SK-N-SH (cell line): ENCODE measurements around the gene ST7L. TPM values are rescaled to one million over a fixed set of nuclear protein-coding genes. Genes with fewer than 3 reads are reported as not detected.

Experiments
- CTCF ChIA-PET: fragments of 300-600, 350-600 bp; formaldehyde crosslinking; extraction: SDS; loops from one replicate; lab custom pipeline; 2021; lab: Yijun Ruan, JAX
- POLR2A ChIA-PET: fragments of 350-600 bp; sonication (Branson Sonifier 250); formaldehyde crosslinking; extraction: SDS; loops from one replicate; lab custom pipeline; 2020; ENCODE audit warnings: antibody characterized with exemption, inconsistent platforms; lab: Yijun Ruan, JAX
- DNase-seq: peaks from one replicate; pipeline ENCODE4 v3.0.0; 2012
- H2AFZ ChIP-seq: fragments of 200-600 bp; sonication (generic); 2 replicates; pipeline ENCODE4 v1.8.1; 2016; ENCODE audit warnings: antibody characterized with exemption, mild to moderate bottlenecking, low read depth
- H3F3A ChIP-seq: fragments of 200-600 bp; sonication (generic); replicated peaks from 2 replicates; pipeline ENCODE3; 2016; ENCODE audit warnings: antibody characterized with exemption, mild to moderate bottlenecking; ENCODE audit not compliant: insufficient read depth
- H3K27ac ChIP-seq, 2 experiments: fragments of 200-500 bp in 1 of 2; fragments of 200-600 bp in 1 of 2; sonication (Bioruptor generic) in 1 of 2; sonication (generic), shearing (Covaris generic) in 1 of 2; 2 replicates each; pipeline versions ENCODE4 v1.5.1 to v1.6.1; 2014 to 2016; ENCODE audit warnings: low read depth in 2 of 2, inconsistent platforms in 1 of 2, low read length in 1 of 2, mild to moderate bottlenecking in 1 of 2, mixed read lengths in 1 of 2
- H3K27me3 ChIP-seq: fragments of 200-600 bp; sonication (generic), shearing (Covaris generic); 2 replicates; pipeline ENCODE4 v1.6.1; 2016; ENCODE audit warnings: mixed run types; ENCODE audit not compliant: insufficient read depth
- H3K36me3 ChIP-seq, 2 experiments: fragments of 200-500 bp in 1 of 2; fragments of 200-600 bp in 1 of 2; sonication (Bioruptor generic) in 1 of 2; sonication (generic) in 1 of 2; replicated peaks in 1 of 2; 2 replicates each; pipeline versions ENCODE3 to v1.5.1; 2014 to 2016; ENCODE audit warnings: low read length in 1 of 2, mild to moderate bottlenecking in 1 of 2; ENCODE audit not compliant: insufficient read depth in 2 of 2, control insufficient read depth in 1 of 2
- H3K4me1 ChIP-seq, 2 experiments: fragments of 200-500 bp in 1 of 2; fragments of 200-600 bp in 1 of 2; sonication (Bioruptor generic) in 1 of 2; sonication (generic), shearing (Covaris generic) in 1 of 2; 2 replicates each; pipeline versions ENCODE4 v1.5.1 to v1.6.1; 2014 to 2016; ENCODE audit warnings: low read depth in 1 of 2, low read length in 1 of 2, mixed run types in 1 of 2; ENCODE audit not compliant: insufficient read depth in 2 of 2, control insufficient read depth in 1 of 2
- H3K4me2 ChIP-seq: fragments of 200-600 bp; sonication (generic), shearing (Covaris generic); 2 replicates; pipeline ENCODE4 v1.6.1; 2017; ENCODE audit warnings: mixed run types
- H3K4me3 ChIP-seq, 2 experiments: fragments of 200-500 bp in 1 of 2; fragments of 200-600 bp in 1 of 2; sonication (Bioruptor generic) in 1 of 2; sonication (generic), shearing (Covaris generic) in 1 of 2; 2 replicates each; pipeline versions ENCODE4 v1.5.1 to v1.8.1; 2014 to 2016; ENCODE audit warnings: low read depth in 2 of 2, inconsistent platforms in 1 of 2, low read length in 1 of 2, mild to moderate bottlenecking in 1 of 2, mixed read lengths in 1 of 2, moderate library complexity in 1 of 2
- H3K79me2 ChIP-seq: fragments of 200-600 bp; sonication (generic); 2 replicates; pipeline ENCODE4 v1.8.1; 2017; ENCODE audit warnings: mild to moderate bottlenecking; ENCODE audit not compliant: insufficient read depth
- H3K9ac ChIP-seq: fragments of 200-600 bp; sonication (generic); 2 replicates; pipeline ENCODE4 v1.6.1; 2017; ENCODE audit warnings: mixed run types
- H3K9me2 ChIP-seq: fragments of 200-600 bp; sonication (generic); 2 replicates; pipeline ENCODE4 v1.6.1; 2017; ENCODE audit warnings: mixed run types
- H3K9me3 ChIP-seq: fragments of 200-600 bp; sonication (generic); 2 replicates; pipeline ENCODE4 v1.6.1; 2017; ENCODE audit warnings: mixed run types, mild to moderate bottlenecking, moderate library complexity
- H4K20me1 ChIP-seq: fragments of 200-600 bp; sonication (generic); 2 replicates; pipeline ENCODE4 v1.6.1; 2017; ENCODE audit warnings: mild to moderate bottlenecking, mixed run types; ENCODE audit not compliant: insufficient read depth
- ELF1 ChIP-seq: IDR thresholded peaks from 2 replicates; pipeline ENCODE4 v1.4.0; 2012
- GABPA ChIP-seq: IDR thresholded peaks from 2 replicates; pipeline ENCODE4 v1.4.0; 2012; ENCODE audit warnings: low read depth, mild to moderate bottlenecking
- MXI1 ChIP-seq: IDR thresholded peaks from 2 replicates; pipeline ENCODE4 v1.6.1; 2012; ENCODE audit warnings: mild to moderate bottlenecking, low read depth, low read length, improper control_type of control experiment
- POLR2AphosphoS5 ChIP-seq: IDR thresholded peaks from 2 replicates; pipeline ENCODE4 v1.6.1; 2012; ENCODE audit warnings: low read depth, low read length
- RFX5 ChIP-seq: IDR thresholded peaks from 2 replicates; pipeline ENCODE4 v1.6.1; 2012; ENCODE audit warnings: mild to moderate bottlenecking, improper control_type of control experiment, low read length
- RXRA ChIP-seq: IDR thresholded peaks from 2 replicates; pipeline ENCODE4 v1.4.0; 2012; ENCODE audit warnings: low read depth, mild to moderate bottlenecking, borderline replicate concordance
- TAF1 ChIP-seq: IDR thresholded peaks from 2 replicates; pipeline ENCODE4 v1.6.1; 2012; ENCODE audit warnings: low read depth, mild to moderate bottlenecking, low read length, moderate library complexity, borderline replicate concordance
- YY1 ChIP-seq: IDR thresholded peaks from 2 replicates; pipeline ENCODE4 v1.4.0; 2012; ENCODE audit warnings: low read depth, mild to moderate bottlenecking
- WGBS: methylation state at CpG from one replicate; pipeline ENCODE4 v1.1.6; 2017; ENCODE audit warnings: low lambda C conversion rate; 5-methylcytosine and 5-hydroxymethylcytosine counted together
- polyA plus RNA-seq, 3 experiments: library from polyadenylated mRNA; depleted of rRNA; stranded (reverse); fragments of >200 nt; gene quantifications; 2 replicates each; pipeline ENCODE4 v1.2.3, GENCODE V29; 2012
- TF ChIP-seq, protein P1 (sequence below): IDR thresholded peaks from 2 replicates; pipeline ENCODE4 v1.4.0; 2012; ENCODE audit warnings: low read depth
- TF ChIP-seq, protein P2 (sequence below): IDR thresholded peaks from 2 replicates; pipeline ENCODE4; 2012
- TF ChIP-seq, protein P3 (sequence below): IDR thresholded peaks from 2 replicates; pipeline ENCODE4 v1.6.1; 2012; ENCODE audit warnings: mild to moderate bottlenecking, low read depth, low read length, moderate library complexity
- TF ChIP-seq, protein P4 (sequence below): IDR thresholded peaks from 2 replicates; pipeline ENCODE4 v1.4.0; 2012; ENCODE audit warnings: low read depth, borderline replicate concordance

ST7L gene, protein sequence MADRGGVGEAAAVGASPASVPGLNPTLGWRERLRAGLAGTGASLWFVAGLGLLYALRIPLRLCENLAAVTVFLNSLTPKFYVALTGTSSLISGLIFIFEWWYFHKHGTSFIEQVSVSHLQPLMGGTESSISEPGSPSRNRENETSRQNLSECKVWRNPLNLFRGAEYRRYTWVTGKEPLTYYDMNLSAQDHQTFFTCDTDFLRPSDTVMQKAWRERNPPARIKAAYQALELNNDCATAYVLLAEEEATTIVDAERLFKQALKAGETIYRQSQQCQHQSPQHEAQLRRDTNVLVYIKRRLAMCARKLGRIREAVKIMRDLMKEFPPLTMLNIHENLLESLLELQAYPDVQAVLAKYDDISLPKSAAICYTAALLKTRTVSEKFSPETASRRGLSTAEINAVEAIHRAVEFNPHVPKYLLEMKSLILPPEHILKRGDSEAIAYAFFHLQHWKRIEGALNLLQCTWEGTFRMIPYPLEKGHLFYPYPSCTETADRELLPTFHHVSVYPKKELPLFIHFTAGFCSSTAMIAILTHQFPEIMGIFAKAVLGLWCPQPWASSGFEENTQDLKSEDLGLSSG
- polyA plus RNA-seq (2012; rRNA removed): 16.3 and 17.9 TPM in 2 replicates
- polyA plus RNA-seq (2012; cell fraction: cytosol; rRNA removed): 16.3 and 16.7 TPM in 2 replicates
- 17.6 and 26.1 TPM in 2 replicates for polyA plus RNA-seq (2012; cell fraction: nucleus; rRNA removed)

DNA sequence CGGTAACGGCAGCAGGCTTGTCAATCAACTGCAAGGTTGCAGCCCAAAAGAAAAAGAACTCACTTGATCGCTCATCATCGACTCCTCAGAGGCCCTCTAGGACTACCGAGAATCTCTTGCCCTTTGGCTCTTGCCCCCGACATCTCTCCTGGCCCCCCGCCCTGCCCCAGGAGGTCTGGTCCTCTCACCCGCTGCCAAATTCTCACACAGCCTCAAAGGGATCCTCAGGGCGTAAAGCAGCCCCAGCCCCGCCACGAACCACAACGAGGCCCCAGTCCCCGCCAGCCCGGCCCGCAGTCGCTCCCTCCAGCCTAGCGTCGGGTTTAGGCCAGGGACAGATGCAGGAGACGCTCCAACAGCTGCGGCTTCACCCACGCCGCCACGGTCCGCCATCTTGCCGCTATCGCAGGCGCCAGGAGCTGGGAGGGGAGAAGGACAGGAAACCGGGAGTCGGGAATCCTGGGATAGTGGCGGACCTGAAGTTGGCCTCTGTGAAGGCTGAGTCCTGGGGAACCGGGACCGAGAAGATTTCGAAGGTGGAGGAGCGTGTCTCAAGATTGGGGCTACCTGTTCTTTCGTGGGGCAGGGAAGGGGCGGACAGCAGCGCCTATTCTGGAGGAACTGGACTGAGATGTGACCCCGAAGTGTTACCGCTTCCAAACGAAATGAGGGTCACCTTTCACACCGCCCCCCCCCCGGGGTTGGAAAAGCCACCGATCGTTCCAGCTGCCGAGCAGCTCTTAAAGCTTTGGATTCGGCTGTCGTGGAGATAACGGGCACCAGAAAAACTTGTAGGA, at the start of gene ST7L:
TSS of gene ST7L (minus strand) at position 421 of the 797 bp plus-strand sequence. CDS start at position 393, 28 bp downstream.
- peak; percentile 86 for DNase-seq
- Histone ChIP-seq H3K9ac (peak within 1 kb of the TSS; percentile 100), H2AFZ (peak within 1 kb of the TSS; percentile 92), H3K79me2 (peaks cover 98% of the 10 kb centered on the region), H4K20me1 (peaks cover 27% of the 10 kb centered on the region), H3K9me2 (no peaks in the 10 kb centered on the region), H3K27ac (peak within 1 kb of the TSS; percentile 94 to 99), H3K4me3 (peak within 1 kb of the TSS; percentile 88 to 100), H3F3A (peaks cover 36% of the 10 kb centered on the region), H3K36me3 (peaks cover 8 to 28% of the 10 kb centered on the region in 2 experiments), H3K9me3 (no peaks in the 10 kb centered on the region), H3K27me3 (no peaks in the 10 kb centered on the region), H3K4me2 (peak within 1 kb of the TSS; percentile 99), H3K4me1 (peaks cover 12 to 18% of the 10 kb centered on the region in 2 experiments; a peak in 3 of 4 replicates)
- under 1% methylated on average over 33 of the region's 48 CpGs for WGBS
- CTCF ChIA-PET: interaction anchor here (0.7 to 3.4 kb wide), 8 partner anchors 10 to 228 kb away, joined by 3 to 22 read pairs (median 3); partner anchors contain the start of gene MOV10
- TF ChIP-seq, protein P1, sequence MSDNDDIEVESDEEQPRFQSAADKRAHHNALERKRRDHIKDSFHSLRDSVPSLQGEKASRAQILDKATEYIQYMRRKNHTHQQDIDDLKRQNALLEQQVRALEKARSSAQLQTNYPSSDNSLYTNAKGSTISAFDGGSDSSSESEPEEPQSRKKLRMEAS: peak; percentile 73; the same call in 1 of the 2 replicates
- TF ChIP-seq, protein P2, sequence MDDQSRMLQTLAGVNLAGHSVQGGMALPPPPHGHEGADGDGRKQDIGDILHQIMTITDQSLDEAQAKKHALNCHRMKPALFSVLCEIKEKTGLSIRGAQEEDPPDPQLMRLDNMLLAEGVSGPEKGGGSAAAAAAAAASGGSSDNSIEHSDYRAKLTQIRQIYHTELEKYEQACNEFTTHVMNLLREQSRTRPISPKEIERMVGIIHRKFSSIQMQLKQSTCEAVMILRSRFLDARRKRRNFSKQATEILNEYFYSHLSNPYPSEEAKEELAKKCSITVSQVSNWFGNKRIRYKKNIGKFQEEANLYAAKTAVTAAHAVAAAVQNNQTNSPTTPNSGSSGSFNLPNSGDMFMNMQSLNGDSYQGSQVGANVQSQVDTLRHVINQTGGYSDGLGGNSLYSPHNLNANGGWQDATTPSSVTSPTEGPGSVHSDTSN: peak; percentile 90
- TF ChIP-seq TAF1 (peak; percentile 98), MXI1 (peak; percentile 84), ELF1 (peak; percentile 61; the same call in 1 of the 2 replicates), RFX5 (no peak), POLR2AphosphoS5 (peak; percentile 89), YY1 (peak; percentile 98), GABPA (peak; percentile 74), RXRA (no peak)
- TF ChIP-seq, protein P3, sequence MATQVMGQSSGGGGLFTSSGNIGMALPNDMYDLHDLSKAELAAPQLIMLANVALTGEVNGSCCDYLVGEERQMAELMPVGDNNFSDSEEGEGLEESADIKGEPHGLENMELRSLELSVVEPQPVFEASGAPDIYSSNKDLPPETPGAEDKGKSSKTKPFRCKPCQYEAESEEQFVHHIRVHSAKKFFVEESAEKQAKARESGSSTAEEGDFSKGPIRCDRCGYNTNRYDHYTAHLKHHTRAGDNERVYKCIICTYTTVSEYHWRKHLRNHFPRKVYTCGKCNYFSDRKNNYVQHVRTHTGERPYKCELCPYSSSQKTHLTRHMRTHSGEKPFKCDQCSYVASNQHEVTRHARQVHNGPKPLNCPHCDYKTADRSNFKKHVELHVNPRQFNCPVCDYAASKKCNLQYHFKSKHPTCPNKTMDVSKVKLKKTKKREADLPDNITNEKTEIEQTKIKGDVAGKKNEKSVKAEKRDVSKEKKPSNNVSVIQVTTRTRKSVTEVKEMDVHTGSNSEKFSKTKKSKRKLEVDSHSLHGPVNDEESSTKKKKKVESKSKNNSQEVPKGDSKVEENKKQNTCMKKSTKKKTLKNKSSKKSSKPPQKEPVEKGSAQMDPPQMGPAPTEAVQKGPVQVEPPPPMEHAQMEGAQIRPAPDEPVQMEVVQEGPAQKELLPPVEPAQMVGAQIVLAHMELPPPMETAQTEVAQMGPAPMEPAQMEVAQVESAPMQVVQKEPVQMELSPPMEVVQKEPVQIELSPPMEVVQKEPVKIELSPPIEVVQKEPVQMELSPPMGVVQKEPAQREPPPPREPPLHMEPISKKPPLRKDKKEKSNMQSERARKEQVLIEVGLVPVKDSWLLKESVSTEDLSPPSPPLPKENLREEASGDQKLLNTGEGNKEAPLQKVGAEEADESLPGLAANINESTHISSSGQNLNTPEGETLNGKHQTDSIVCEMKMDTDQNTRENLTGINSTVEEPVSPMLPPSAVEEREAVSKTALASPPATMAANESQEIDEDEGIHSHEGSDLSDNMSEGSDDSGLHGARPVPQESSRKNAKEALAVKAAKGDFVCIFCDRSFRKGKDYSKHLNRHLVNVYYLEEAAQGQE: peak; percentile 11; the same call in 1 of the 2 replicates
- TF ChIP-seq, protein P4, sequence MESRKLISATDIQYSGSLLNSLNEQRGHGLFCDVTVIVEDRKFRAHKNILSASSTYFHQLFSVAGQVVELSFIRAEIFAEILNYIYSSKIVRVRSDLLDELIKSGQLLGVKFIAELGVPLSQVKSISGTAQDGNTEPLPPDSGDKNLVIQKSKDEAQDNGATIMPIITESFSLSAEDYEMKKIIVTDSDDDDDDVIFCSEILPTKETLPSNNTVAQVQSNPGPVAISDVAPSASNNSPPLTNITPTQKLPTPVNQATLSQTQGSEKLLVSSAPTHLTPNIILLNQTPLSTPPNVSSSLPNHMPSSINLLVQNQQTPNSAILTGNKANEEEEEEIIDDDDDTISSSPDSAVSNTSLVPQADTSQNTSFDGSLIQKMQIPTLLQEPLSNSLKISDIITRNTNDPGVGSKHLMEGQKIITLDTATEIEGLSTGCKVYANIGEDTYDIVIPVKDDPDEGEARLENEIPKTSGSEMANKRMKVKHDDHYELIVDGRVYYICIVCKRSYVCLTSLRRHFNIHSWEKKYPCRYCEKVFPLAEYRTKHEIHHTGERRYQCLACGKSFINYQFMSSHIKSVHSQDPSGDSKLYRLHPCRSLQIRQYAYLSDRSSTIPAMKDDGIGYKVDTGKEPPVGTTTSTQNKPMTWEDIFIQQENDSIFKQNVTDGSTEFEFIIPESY: no peak
- POLR2A ChIA-PET: interaction anchor here (0.7 to 1.9 kb wide), 3 partner anchors 54 to 117 kb away, joined by 3 to 14 read pairs (median 3); partner anchors contain the start of gene MOV10
